Trophoblast cell (in vitro differentiated cells and primary cell): Measurements from ENCODE around the gene CAPN3.

Experiments
- DNase-seq, 2 donors: peaks; one replicate each; pipeline ENCODE4 v3.0.0-alpha.2; 2016
- H2AFZ ChIP-seq: 2 replicates; pipeline ENCODE4 v1.6.1; 2013; ENCODE audit warnings: low read length, moderate library complexity, mild to moderate bottlenecking; ENCODE audit not compliant: insufficient read depth, poor library complexity
- H2AK5ac ChIP-seq: 2 replicates; pipeline ENCODE4 v1.6.1; 2013; ENCODE audit warnings: mild to moderate bottlenecking, low read length
- H2BK120ac ChIP-seq: 2 replicates; pipeline ENCODE4 v1.6.1; 2013; ENCODE audit warnings: low read length, mild to moderate bottlenecking, moderate library complexity; ENCODE audit not compliant: insufficient read depth, poor library complexity
- H2BK12ac ChIP-seq: 2 replicates; pipeline ENCODE4 v1.6.1; 2013; ENCODE audit warnings: mild to moderate bottlenecking, low read length, moderate library complexity
- H2BK5ac ChIP-seq: 2 replicates; pipeline ENCODE4 v1.6.1; 2013; ENCODE audit warnings: low read length, low read depth, moderate library complexity, mild to moderate bottlenecking; ENCODE audit not compliant: poor library complexity
- H3K14ac ChIP-seq: 2 replicates; pipeline ENCODE4 v1.6.1; 2013; ENCODE audit warnings: mild to moderate bottlenecking, low read length
- H3K18ac ChIP-seq: 2 replicates; pipeline ENCODE4 v1.6.1; 2013; ENCODE audit warnings: mild to moderate bottlenecking, low read length
- H3K23ac ChIP-seq: 2 replicates; pipeline ENCODE4 v1.6.1; 2013; ENCODE audit warnings: low read length
- H3K27ac ChIP-seq: 2 replicates; pipeline ENCODE4 v1.5.1; 2013; ENCODE audit warnings: low read depth, mild to moderate bottlenecking, inconsistent platforms, low read length, moderate library complexity
- H3K27me3 ChIP-seq: 2 replicates; pipeline ENCODE4 v1.6.1; 2013; ENCODE audit warnings: inconsistent platforms, mild to moderate bottlenecking, low read length, moderate library complexity; ENCODE audit not compliant: insufficient read depth
- H3K36me3 ChIP-seq, 2 experiments: 1 replicate in 1 of 2; 2 replicates in 1 of 2; pipeline ENCODE4 v1.6.1; 2013; ENCODE audit warnings: low read length in 2 of 2, mild to moderate bottlenecking in 2 of 2, moderate library complexity in 1 of 2; ENCODE audit not compliant: insufficient read depth in 2 of 2, control insufficient read depth in 1 of 2
- H3K4ac ChIP-seq: 2 replicates; pipeline ENCODE4 v1.6.1; 2013; ENCODE audit warnings: low read depth, mild to moderate bottlenecking, low read length, moderate library complexity
- H3K4me1 ChIP-seq, 2 experiments: 1 replicate in 1 of 2; 2 replicates in 1 of 2; pipeline ENCODE4 v1.6.1; 2013; ENCODE audit warnings: low read length in 2 of 2, mild to moderate bottlenecking in 2 of 2, moderate library complexity in 1 of 2; ENCODE audit not compliant: insufficient read depth in 2 of 2, control insufficient read depth in 1 of 2
- H3K4me2 ChIP-seq: 2 replicates; pipeline ENCODE4 v1.6.1; 2013; ENCODE audit warnings: inconsistent platforms, mild to moderate bottlenecking, low read length, moderate library complexity
- H3K4me3 ChIP-seq: 2 replicates; pipeline ENCODE4 v1.5.1; 2013; ENCODE audit warnings: mild to moderate bottlenecking, low read depth, low read length, inconsistent platforms
- H3K79me1 ChIP-seq: one replicate; pipeline ENCODE4 v1.6.1; 2013; ENCODE audit warnings: low read length
- H3K79me2 ChIP-seq: 2 replicates; pipeline ENCODE4 v1.6.1; 2013; ENCODE audit warnings: low read length, mild to moderate bottlenecking; ENCODE audit not compliant: control insufficient read depth, insufficient read depth, poor library complexity
- H3K9ac ChIP-seq: 2 replicates; pipeline ENCODE4 v1.6.1; 2013; ENCODE audit warnings: mild to moderate bottlenecking, low read length
- H3K9me3 ChIP-seq: 2 replicates; pipeline ENCODE4 v1.6.1; 2013; ENCODE audit warnings: low read depth, mild to moderate bottlenecking, control low read depth, inconsistent platforms, low read length; ENCODE audit not compliant: insufficient read depth
- H4K12ac ChIP-seq: 2 replicates; pipeline ENCODE4 v1.6.1; 2013; ENCODE audit warnings: low read depth, mild to moderate bottlenecking, low read length, moderate library complexity
- H4K8ac ChIP-seq: 2 replicates; pipeline ENCODE4 v1.6.1; 2013; ENCODE audit warnings: low read depth, mild to moderate bottlenecking, low read length, moderate library complexity
- H4K91ac ChIP-seq: one replicate; pipeline ENCODE4 v1.6.1; 2013; ENCODE audit warnings: low read depth, mild to moderate bottlenecking, low read length, moderate library complexity
- WGBS: extraction: QIAGEN DNeasy Blood & Tissue Kit; methylation state at CpG from one replicate; pipeline ENCODE4 v1.1.7; 2013; ENCODE audit warnings: missing lambda C conversion rate; ENCODE audit not compliant: insufficient read length, insufficient coverage; ENCODE audit errors: extremely low coverage; 5-methylcytosine and 5-hydroxymethylcytosine counted together

The CAPN3 gene

GRCh38 chr15:42387603-42388002 lies 28.3 kb downstream of the CAPN3 start:
- Histone ChIP-seq H3K9me3 (no peaks in the 10 kb centered on the region), H3K4me3 (no peak overlapping the region), H2BK120ac (no peak overlapping the region), H3K23ac (no peak overlapping the region), H3K79me2 (peaks cover 1% of the 10 kb centered on the region), H3K27me3 (no peaks in the 10 kb centered on the region), H3K4ac (no peak overlapping the region), H3K79me1 (peaks cover 2% of the 10 kb centered on the region), H4K12ac (no peak overlapping the region), H2BK12ac (no peak overlapping the region), H3K9ac (no peak overlapping the region), H2AK5ac (no peak overlapping the region), H3K4me1 (peaks cover 12 to 15% of the 10 kb centered on the region in 2 experiments), H3K27ac (no peak overlapping the region), H3K4me2 (no peak overlapping the region), H2AFZ (no peak overlapping the region), H4K91ac (no peak overlapping the region), H3K36me3 (no peaks in the 10 kb centered on the region), H3K14ac (no peak overlapping the region), H4K8ac (no peak overlapping the region), H2BK5ac (no peak overlapping the region), H3K18ac (no peak overlapping the region)
- DNase-seq = no peak
- no CpG with 5 or more reads among the region's 8 CpGs for WGBS

DNA sequence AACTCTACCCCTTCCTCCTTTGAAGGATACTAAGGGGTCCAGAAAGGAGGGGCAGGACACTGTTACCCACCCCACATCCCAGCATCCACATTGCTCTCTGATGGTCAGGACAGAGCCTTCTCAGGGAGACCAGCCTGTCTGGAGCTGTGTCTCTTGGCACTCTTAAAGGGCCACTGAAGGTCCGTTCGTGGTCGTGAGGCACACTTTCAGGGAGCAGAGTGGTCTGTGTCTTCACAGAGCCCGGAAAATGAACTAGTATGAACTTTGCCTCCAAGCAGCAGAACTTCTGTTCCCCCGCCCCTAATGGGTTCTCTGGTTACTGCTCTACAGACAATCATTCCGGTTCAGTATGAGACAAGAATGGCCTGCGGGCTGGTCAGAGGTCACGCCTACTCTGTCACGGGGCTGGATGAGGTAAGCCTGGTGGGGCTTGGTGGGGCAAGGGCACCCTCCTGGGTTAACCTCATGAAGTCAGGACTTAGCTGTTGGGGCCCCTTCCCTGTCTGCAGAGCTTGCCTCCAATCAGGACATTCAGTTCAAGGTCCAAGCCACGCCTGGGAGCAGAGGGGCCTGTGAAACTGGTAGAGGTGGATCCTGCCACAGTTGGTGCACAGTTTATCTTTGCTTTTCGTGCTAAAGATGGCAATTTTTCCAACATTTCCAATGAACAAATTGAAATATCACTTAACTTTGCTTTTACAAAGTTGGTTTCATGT lies 33.2 kb downstream of the CAPN3 start:
- no peak overlapping the region for H3K27ac ChIP-seq
- no peak overlapping the region for H3K9ac ChIP-seq
- H3K36me3 ChIP-seq = no peaks in the 10 kb centered on the region
- peaks cover 1% of the 10 kb centered on the region for H3K79me2 ChIP-seq
- peaks cover 2% of the 10 kb centered on the region for H3K79me1 ChIP-seq
- no peak overlapping the region for H3K4me2 ChIP-seq
- peak overlapping the region; percentile 1 for H4K12ac ChIP-seq
- WGBS = no CpG with 5 or more reads among the region's 11 CpGs
- no peak overlapping the region for H2AFZ ChIP-seq
- H3K4me1 ChIP-seq = peaks cover 5 to 6% of the 10 kb centered on the region in 2 experiments
- H3K9me3 ChIP-seq = no peaks in the 10 kb centered on the region
- peak; percentile 30 to 54 for DNase-seq
- H4K8ac ChIP-seq = peak overlapping the region; percentile 42
- H3K4me3 ChIP-seq = no peak overlapping the region
- H3K14ac ChIP-seq = no peak overlapping the region
- no peak overlapping the region for H3K18ac ChIP-seq
- peak overlapping the region; percentile 19 for H2BK12ac ChIP-seq
- H3K27me3 ChIP-seq = no peaks in the 10 kb centered on the region
- H2BK120ac ChIP-seq = no peak overlapping the region
- H3K23ac ChIP-seq = no peak overlapping the region
- H4K91ac ChIP-seq = no peak overlapping the region
- no peak overlapping the region for H3K4ac ChIP-seq
- H2AK5ac ChIP-seq = no peak overlapping the region
- H2BK5ac ChIP-seq = no peak overlapping the region

GRCh38 chr15:42394106-42394505 lies 34.8 kb downstream of the CAPN3 start:
- Histone ChIP-seq H3K14ac (no peak overlapping the region), H2BK5ac (no peak overlapping the region), H3K4ac (no peak overlapping the region), H3K27ac (no peak overlapping the region), H2BK120ac (no peak overlapping the region), H2AFZ (no peak overlapping the region), H3K23ac (no peak overlapping the region), H4K91ac (no peak overlapping the region), H3K79me1 (peaks cover 2% of the 10 kb centered on the region), H3K9ac (no peak overlapping the region), H3K36me3 (no peaks in the 10 kb centered on the region), H3K18ac (no peak overlapping the region), H4K12ac (no peak overlapping the region), H2BK12ac (no peak overlapping the region), H3K4me1 (peaks cover 5 to 6% of the 10 kb centered on the region in 2 experiments), H3K27me3 (no peaks in the 10 kb centered on the region), H3K79me2 (peaks cover 1% of the 10 kb centered on the region), H3K4me2 (no peak overlapping the region), H2AK5ac (no peak overlapping the region), H3K9me3 (no peaks in the 10 kb centered on the region), H4K8ac (no peak overlapping the region), H3K4me3 (no peak overlapping the region)
- no peak for DNase-seq
- no CpG with 5 or more reads among the region's 13 CpGs for WGBS

- Histone ChIP-seq H3K79me2 (peaks cover 1% of the 10 kb centered on the region), H3K9me3 (no peaks in the 10 kb centered on the region), H3K4ac (no peak overlapping the region), H4K12ac (no peak overlapping the region), H2AFZ (no peak overlapping the region), H3K4me2 (no peak overlapping the region), H4K91ac (no peak overlapping the region), H2BK12ac (no peak overlapping the region), H3K18ac (no peak overlapping the region), H2BK5ac (no peak overlapping the region), H2AK5ac (no peak overlapping the region), H3K4me1 (peaks cover 5 to 6% of the 10 kb centered on the region in 2 experiments), H3K79me1 (peaks cover 2% of the 10 kb centered on the region), H3K36me3 (no peaks in the 10 kb centered on the region), H2BK120ac (no peak overlapping the region), H3K4me3 (no peak overlapping the region), H3K27ac (no peak overlapping the region), H3K23ac (no peak overlapping the region), H3K14ac (no peak overlapping the region), H3K27me3 (no peaks in the 10 kb centered on the region), H3K9ac (no peak overlapping the region), H4K8ac (no peak overlapping the region)
- WGBS = no CpG with 5 or more reads among the region's 1 CpG
- no peak for DNase-seq
Measured at GRCh38 chr15:42395838-42396237, 36.5 kb downstream of the CAPN3 start.
